A549 (cell line): ENCODE results near the gene RFX1. TPM values are rescaled to one million over a fixed set of nuclear protein-coding genes. Genes with fewer than 3 reads are reported as not detected.

Source experiments
- ATAC-seq, 2 experiments: fragments of 200-7000 bp in 1 of 2; fragments of >200 bp in 1 of 2; cut with Nextera tagmentation in 1 of 2; cut with Tn5 transposase in 1 of 2; 3 replicates each; pipeline versions ENCODE4 v1.8.0 to v1.9.1; 2018 to 2020; ENCODE audit warnings: mild to moderate bottlenecking in 1 of 2, moderate library complexity in 1 of 2
- CTCF ChIA-PET: fragments of 300-600 bp; sonication (Branson Sonifier 250); formaldehyde crosslinking; extraction: SDS; loops from one replicate; lab custom pipeline; 2021; ENCODE audit warnings: antibody characterized with exemption, inconsistent platforms; lab: Yijun Ruan, JAX
- POLR2A ChIA-PET: fragments of 350-600 bp; formaldehyde crosslinking; extraction: SDS; loops from one replicate; lab custom pipeline; 2021; ENCODE audit warnings: antibody characterized with exemption, inconsistent platforms; lab: Yijun Ruan, JAX
- DNase-seq, 2 experiments: peaks; one replicate each; pipeline versions ENCODE4 v3.0.0 to v3.0.0-alpha.2; 2011 to 2016; ENCODE audit warnings: low read depth in 1 of 2, low spot score in 1 of 2
- FAIRE-seq: peaks from 2 replicates; lab custom pipeline; 2011; peaks lifted over from hg19 to GRCh38; lab: Jason Lieb, UNC
- H3K27ac ChIP-seq, 2 experiments: fragments of >200 bp; sonication (Bioruptor Twin); formaldehyde crosslinking; 3 replicates each; pipeline ENCODE4 v1.5.1; 2016 to 2017
- H3K4me1 ChIP-seq: fragments of >200 bp; sonication (Bioruptor Twin); formaldehyde crosslinking; 3 replicates; pipeline ENCODE4 v1.6.1; 2016
- H3K4me2 ChIP-seq: fragments of >200 bp; sonication (Bioruptor Twin); formaldehyde crosslinking; 3 replicates; pipeline ENCODE4 v1.6.1; 2016
- H3K4me3 ChIP-seq: fragments of >200 bp; sonication (Bioruptor Twin); formaldehyde crosslinking; 3 replicates; pipeline ENCODE4 v1.5.1; 2016
- H3K9me3 ChIP-seq: fragments of >200 bp; sonication (Bioruptor Twin); formaldehyde crosslinking; 3 replicates; pipeline ENCODE4 v1.6.1; 2016
- ATOH8 ChIP-seq: fragments of 250-450 bp; sonication (Bioruptor Pico); IDR thresholded peaks from 2 replicates; pipeline ENCODE4 v1.5.0; 2020; ENCODE audit warnings: low read depth, mild to moderate bottlenecking, moderate library complexity
- BHLHE40 ChIP-seq: IDR thresholded peaks from 2 replicates; pipeline ENCODE4 v1.6.1; 2012; ENCODE audit warnings: low read depth, low read length, inconsistent platforms
- CBX2 ChIP-seq: fragments of 200-600 bp; sonication (generic); IDR thresholded peaks from 2 replicates; pipeline ENCODE4 v1.6.1; 2016; ENCODE audit warnings: low read depth, mild to moderate bottlenecking, borderline replicate concordance
- ELK1 ChIP-seq: fragments of 150-350 bp; IDR thresholded peaks from 2 replicates; pipeline ENCODE4 v1.6.1; 2014; ENCODE audit warnings: low read depth, mild to moderate bottlenecking, low read length
- GATA3 ChIP-seq: IDR thresholded peaks from 2 replicates; pipeline ENCODE4 v1.6.1; 2012; ENCODE audit warnings: borderline replicate concordance
- HES2 ChIP-seq: fragments of >200 bp; sonication (Bioruptor Twin); formaldehyde crosslinking; IDR thresholded peaks from 2 replicates; pipeline ENCODE4 v1.6.1; 2016
- HEYL ChIP-seq: fragments of 250-450 bp; sonication (Bioruptor Pico); IDR thresholded peaks from 2 replicates; pipeline ENCODE4 v1.8.0; 2021; ENCODE audit warnings: mild to moderate bottlenecking, moderate library complexity
- JUN ChIP-seq, 2 experiments: fragments of >200 bp; sonication (Bioruptor Twin); formaldehyde crosslinking; IDR thresholded peaks; 2 replicates in 1 of 2; 3 replicates in 1 of 2; pipeline ENCODE4 v1.6.1; 2016 to 2017
- JUNB ChIP-seq: fragments of >200 bp; sonication (Bioruptor Twin); formaldehyde crosslinking; IDR thresholded peaks from 2 replicates; pipeline ENCODE4 v1.6.1; 2016
- KDM1A ChIP-seq: fragments of 200-600 bp; sonication (generic); IDR thresholded peaks from 2 replicates; pipeline ENCODE4 v1.6.1; 2016; ENCODE audit warnings: low read depth, mild to moderate bottlenecking
- MAFK ChIP-seq: fragments of 450-650 bp; IDR thresholded peaks from 2 replicates; pipeline ENCODE4 v1.6.1; 2014; ENCODE audit not compliant: partially characterized antibody
- NFE2L2 ChIP-seq: fragments of 150-350 bp; conservative IDR thresholded peaks from 2 replicates; pipeline ENCODE4 v1.6.1; 2014; ENCODE audit warnings: low read length
- NPAS2 ChIP-seq: fragments of 250-450 bp; sonication (Bioruptor Pico); IDR thresholded peaks from 2 replicates; pipeline ENCODE4 v1.8.0; 2022; ENCODE audit warnings: mild to moderate bottlenecking, moderate library complexity, borderline replicate concordance
- POLR2A ChIP-seq: IDR thresholded peaks from 2 replicates; pipeline ENCODE4 v1.6.1; 2012; ENCODE audit warnings: mild to moderate bottlenecking, low read length
- RARB ChIP-seq: fragments of 250-450 bp; sonication (Bioruptor Pico); IDR thresholded peaks from 2 replicates; pipeline ENCODE4 v1.8.0; 2021; ENCODE audit warnings: mild to moderate bottlenecking, moderate library complexity
- RNF2 ChIP-seq: fragments of 200-600 bp; sonication (generic); IDR thresholded peaks from 2 replicates; pipeline ENCODE4 v1.6.1; 2016; ENCODE audit warnings: low read depth, mild to moderate bottlenecking, antibody characterized with exemption, moderate library complexity, borderline replicate concordance
- SREBF2 ChIP-seq: fragments of 450-650 bp; IDR thresholded peaks from 2 replicates; pipeline ENCODE4 v1.6.1; 2014; ENCODE audit warnings: mild to moderate bottlenecking, moderate library complexity
- TFCP2L1 ChIP-seq: fragments of 250-450 bp; sonication (Bioruptor Pico); IDR thresholded peaks from 2 replicates; pipeline ENCODE4 v1.5.0; 2021; ENCODE audit warnings: mild to moderate bottlenecking
- WGBS: methylation state at CpG from one replicate; pipeline ENCODE4 v1.1.6; 2017; ENCODE audit errors: missing lambda C conversion rate; 5-methylcytosine and 5-hydroxymethylcytosine counted together
- polyA plus RNA-seq, 4 experiments: library from polyadenylated mRNA; depleted of rRNA in 3 of 4; stranded (reverse); fragments of >200 nt; fragmentation: RNase III in 1 of 4; extraction: RNeasy Plus Mini Kit Qiagen cat#74134 plus additional on column Dnase treatment in 1 of 4; gene quantifications; 2 replicates in 3 of 4; 3 replicates in 1 of 4; pipeline ENCODE4 v1.2.3, GENCODE V29; 2011 to 2017
- TF ChIP-seq, protein P1 (sequence below): fragments of >200 bp; sonication (Bioruptor Twin); formaldehyde crosslinking; IDR thresholded peaks from 3 replicates; pipeline ENCODE4 v1.5.1; 2016
- TF ChIP-seq, protein P2 (sequence below): IDR thresholded peaks from 2 replicates; pipeline ENCODE4 v1.6.1; 2012; ENCODE audit warnings: low read depth, borderline replicate concordance
- TF ChIP-seq, protein P3 (sequence below): fragments of >200 bp; sonication (Bioruptor Twin); formaldehyde crosslinking; IDR thresholded peaks from 3 replicates; pipeline ENCODE4 v1.6.1; 2016
- TF ChIP-seq, protein P4 (sequence below): fragments of 450-650 bp; IDR thresholded peaks from 2 replicates; pipeline ENCODE4 v1.6.1; 2014; ENCODE audit warnings: antibody characterized with exemption

RFX1 gene
- polyA plus RNA-seq, 2 of the 4 experiments (the other 2 are of a cell fraction) = 0.57 to 5.4 TPM

DNA sequence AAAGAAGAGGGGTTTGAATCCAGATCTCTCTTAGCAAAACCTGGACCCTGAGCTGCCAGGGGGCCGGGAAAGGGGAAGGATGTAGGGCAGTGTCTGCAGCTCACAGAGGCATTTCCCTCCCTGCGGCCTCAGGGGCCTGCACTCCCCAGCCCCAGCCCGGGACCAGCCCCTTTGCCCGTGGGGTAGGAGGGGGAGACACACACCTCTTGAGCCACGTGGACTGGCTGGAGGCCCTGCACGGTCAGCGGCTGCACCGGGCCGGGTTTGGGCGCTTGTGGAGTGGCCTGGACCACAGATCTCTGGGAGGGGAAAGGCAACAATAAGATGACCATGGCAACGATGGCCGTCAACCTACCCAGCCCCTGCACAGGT is 26.9 kb downstream of the RFX1 start:
- DNase-seq (no peak), FAIRE-seq (no peak), ATAC-seq (no peak)
- POLR2A ChIA-PET = no interaction called here
- no peak for TF ChIP-seq GATA3
- TF ChIP-seq, protein P1, sequence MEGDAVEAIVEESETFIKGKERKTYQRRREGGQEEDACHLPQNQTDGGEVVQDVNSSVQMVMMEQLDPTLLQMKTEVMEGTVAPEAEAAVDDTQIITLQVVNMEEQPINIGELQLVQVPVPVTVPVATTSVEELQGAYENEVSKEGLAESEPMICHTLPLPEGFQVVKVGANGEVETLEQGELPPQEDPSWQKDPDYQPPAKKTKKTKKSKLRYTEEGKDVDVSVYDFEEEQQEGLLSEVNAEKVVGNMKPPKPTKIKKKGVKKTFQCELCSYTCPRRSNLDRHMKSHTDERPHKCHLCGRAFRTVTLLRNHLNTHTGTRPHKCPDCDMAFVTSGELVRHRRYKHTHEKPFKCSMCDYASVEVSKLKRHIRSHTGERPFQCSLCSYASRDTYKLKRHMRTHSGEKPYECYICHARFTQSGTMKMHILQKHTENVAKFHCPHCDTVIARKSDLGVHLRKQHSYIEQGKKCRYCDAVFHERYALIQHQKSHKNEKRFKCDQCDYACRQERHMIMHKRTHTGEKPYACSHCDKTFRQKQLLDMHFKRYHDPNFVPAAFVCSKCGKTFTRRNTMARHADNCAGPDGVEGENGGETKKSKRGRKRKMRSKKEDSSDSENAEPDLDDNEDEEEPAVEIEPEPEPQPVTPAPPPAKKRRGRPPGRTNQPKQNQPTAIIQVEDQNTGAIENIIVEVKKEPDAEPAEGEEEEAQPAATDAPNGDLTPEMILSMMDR = no peak
- TF ChIP-seq CBX2 = no peak
- TF ChIP-seq NFE2L2 = no peak
- no peak overlapping the region for H3K4me3 ChIP-seq
- CTCF ChIA-PET = no interaction called here
- WGBS = 72% methylated on average over 3 of the region's 12 CpGs
- H3K4me2 ChIP-seq = no peak overlapping the region
- H3K4me1 ChIP-seq = no peaks in the 10 kb centered on the region
- H3K27ac ChIP-seq = no peak overlapping the region
- no peaks in the 10 kb centered on the region for H3K9me3 ChIP-seq

DNA sequence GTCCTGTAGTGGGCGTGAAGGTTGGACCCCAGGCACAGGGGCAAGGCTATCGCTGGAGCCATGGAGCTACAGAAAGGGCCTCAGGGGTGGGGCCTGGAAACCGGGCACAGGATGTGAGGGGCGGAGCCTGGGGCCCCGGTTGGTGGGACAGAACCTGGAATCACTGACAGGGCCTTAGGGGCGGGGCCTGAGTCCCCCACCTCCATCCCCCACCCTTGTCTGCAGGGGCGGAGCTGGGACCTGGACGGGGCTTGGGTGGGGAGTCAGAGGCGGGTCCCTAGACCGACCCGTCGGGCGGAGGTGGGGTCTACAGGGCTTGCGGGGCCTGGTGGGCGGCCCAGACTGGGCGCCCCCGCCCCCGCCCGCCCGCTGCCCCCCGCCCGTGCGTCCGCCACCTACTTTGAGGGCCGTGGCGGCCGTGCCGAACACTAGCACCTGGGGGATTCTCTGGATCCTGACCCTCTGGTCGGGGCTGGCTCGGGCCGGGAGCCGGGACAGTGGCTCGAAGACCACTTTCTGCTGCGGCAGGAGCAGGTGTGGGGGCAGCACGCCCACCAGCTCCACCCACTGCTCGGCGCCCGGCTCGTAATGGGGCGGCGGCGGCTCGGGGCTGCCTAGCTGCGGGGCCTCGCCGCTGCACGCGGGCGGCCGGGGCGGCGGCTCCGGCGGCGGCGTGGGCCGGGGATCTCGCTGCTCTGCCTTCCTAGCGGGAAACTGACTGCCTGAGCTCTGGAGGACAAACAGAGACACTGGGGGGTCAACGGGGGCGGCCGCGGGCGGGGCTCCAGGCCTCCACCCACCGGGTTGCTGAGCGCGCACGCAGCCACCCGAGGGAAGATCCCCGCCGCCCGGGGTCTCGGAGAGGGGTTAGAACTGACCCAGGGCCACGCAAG is 27.5 kb downstream of the RFX1 start:
- CTCF ChIA-PET = interaction anchor here (0.8 to 2.1 kb wide), 3 partner anchors 53 to 64 kb away, joined by 3 to 8 read pairs (median 3); partner anchors contain the start of gene IL27RA
- 95% methylated on average over 20 of the region's 74 CpGs for WGBS

More for the DNA sequence above, 27.5 kb downstream of the RFX1 start:
- Histone ChIP-seq H3K4me3 (no peak overlapping the region), H3K4me1 (no peaks in the 10 kb centered on the region), H3K27ac (no peak overlapping the region), H3K9me3 (no peaks in the 10 kb centered on the region), H3K4me2 (no peak overlapping the region)
- TF ChIP-seq HES2 = no peak
- TF ChIP-seq SREBF2 = no peak
- TF ChIP-seq, protein P2, sequence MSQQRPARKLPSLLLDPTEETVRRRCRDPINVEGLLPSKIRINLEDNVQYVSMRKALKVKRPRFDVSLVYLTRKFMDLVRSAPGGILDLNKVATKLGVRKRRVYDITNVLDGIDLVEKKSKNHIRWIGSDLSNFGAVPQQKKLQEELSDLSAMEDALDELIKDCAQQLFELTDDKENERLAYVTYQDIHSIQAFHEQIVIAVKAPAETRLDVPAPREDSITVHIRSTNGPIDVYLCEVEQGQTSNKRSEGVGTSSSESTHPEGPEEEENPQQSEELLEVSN = no peak
- no peak for TF ChIP-seq JUNB
- TF ChIP-seq TFCP2L1 (CRISPR knock-in tag) = no peak
- TF ChIP-seq RNF2 = no peak
- TF ChIP-seq, protein P3, sequence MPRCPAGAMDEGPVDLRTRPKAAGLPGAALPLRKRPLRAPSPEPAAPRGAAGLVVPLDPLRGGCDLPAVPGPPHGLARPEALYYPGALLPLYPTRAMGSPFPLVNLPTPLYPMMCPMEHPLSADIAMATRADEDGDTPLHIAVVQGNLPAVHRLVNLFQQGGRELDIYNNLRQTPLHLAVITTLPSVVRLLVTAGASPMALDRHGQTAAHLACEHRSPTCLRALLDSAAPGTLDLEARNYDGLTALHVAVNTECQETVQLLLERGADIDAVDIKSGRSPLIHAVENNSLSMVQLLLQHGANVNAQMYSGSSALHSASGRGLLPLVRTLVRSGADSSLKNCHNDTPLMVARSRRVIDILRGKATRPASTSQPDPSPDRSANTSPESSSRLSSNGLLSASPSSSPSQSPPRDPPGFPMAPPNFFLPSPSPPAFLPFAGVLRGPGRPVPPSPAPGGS = no peak
- no peak for TF ChIP-seq NPAS2 (CRISPR knock-in tag)
- TF ChIP-seq BHLHE40 = no peak
- no peak for TF ChIP-seq RARB
- TF ChIP-seq, protein P4, sequence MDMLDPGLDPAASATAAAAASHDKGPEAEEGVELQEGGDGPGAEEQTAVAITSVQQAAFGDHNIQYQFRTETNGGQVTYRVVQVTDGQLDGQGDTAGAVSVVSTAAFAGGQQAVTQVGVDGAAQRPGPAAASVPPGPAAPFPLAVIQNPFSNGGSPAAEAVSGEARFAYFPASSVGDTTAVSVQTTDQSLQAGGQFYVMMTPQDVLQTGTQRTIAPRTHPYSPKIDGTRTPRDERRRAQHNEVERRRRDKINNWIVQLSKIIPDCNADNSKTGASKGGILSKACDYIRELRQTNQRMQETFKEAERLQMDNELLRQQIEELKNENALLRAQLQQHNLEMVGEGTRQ = no peak
- TF ChIP-seq MAFK = no peak
- no peak for TF ChIP-seq GATA3
- no peak for TF ChIP-seq KDM1A
- no peak for TF ChIP-seq JUN (IDR thresholded peaks at IDR 0.05)
- no peak for TF ChIP-seq POLR2A
- TF ChIP-seq HEYL (CRISPR knock-in tag) = no peak
- TF ChIP-seq ATOH8 (CRISPR knock-in tag) = no peak
- no peak for TF ChIP-seq ELK1
- ATAC-seq = peak in 1 of 2 experiments; percentile 35; a peak in 3 of 6 replicates
- FAIRE-seq = no peak
- POLR2A ChIA-PET = interaction anchor here (0.5 kb wide), 1 partner anchor 17 kb away, joined by 5 read pairs; no protein-coding TSS in a partner anchor
- DNase-seq = no peak
